ENCODE measurements around the gene ANAPC10.

DNA sequence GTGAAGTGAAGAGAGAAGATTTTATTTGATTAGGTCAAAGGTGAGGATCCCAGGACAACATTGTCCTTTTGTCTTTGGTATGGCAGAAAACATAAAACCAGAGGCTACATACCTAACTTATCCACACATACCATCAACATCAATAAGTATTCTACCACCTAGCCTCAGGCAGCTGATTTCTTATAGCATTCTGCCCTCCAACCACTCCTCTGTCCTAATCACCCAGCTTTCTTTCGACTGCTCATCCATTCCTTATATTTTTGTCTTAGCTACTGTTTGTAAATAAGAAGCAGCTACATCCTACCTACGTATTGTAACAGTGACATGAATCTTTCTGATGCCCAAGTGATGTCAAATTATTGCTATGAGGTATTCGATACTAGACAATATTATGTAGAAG is 129.4 kb downstream of the ANAPC10 start:
- TF ChIP-seq, protein P1, sequence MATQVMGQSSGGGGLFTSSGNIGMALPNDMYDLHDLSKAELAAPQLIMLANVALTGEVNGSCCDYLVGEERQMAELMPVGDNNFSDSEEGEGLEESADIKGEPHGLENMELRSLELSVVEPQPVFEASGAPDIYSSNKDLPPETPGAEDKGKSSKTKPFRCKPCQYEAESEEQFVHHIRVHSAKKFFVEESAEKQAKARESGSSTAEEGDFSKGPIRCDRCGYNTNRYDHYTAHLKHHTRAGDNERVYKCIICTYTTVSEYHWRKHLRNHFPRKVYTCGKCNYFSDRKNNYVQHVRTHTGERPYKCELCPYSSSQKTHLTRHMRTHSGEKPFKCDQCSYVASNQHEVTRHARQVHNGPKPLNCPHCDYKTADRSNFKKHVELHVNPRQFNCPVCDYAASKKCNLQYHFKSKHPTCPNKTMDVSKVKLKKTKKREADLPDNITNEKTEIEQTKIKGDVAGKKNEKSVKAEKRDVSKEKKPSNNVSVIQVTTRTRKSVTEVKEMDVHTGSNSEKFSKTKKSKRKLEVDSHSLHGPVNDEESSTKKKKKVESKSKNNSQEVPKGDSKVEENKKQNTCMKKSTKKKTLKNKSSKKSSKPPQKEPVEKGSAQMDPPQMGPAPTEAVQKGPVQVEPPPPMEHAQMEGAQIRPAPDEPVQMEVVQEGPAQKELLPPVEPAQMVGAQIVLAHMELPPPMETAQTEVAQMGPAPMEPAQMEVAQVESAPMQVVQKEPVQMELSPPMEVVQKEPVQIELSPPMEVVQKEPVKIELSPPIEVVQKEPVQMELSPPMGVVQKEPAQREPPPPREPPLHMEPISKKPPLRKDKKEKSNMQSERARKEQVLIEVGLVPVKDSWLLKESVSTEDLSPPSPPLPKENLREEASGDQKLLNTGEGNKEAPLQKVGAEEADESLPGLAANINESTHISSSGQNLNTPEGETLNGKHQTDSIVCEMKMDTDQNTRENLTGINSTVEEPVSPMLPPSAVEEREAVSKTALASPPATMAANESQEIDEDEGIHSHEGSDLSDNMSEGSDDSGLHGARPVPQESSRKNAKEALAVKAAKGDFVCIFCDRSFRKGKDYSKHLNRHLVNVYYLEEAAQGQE (IDR thresholded peaks at IDR 0.05; ENCODE audit: low read depth) = no peak
- TF ChIP-seq, protein P2, sequence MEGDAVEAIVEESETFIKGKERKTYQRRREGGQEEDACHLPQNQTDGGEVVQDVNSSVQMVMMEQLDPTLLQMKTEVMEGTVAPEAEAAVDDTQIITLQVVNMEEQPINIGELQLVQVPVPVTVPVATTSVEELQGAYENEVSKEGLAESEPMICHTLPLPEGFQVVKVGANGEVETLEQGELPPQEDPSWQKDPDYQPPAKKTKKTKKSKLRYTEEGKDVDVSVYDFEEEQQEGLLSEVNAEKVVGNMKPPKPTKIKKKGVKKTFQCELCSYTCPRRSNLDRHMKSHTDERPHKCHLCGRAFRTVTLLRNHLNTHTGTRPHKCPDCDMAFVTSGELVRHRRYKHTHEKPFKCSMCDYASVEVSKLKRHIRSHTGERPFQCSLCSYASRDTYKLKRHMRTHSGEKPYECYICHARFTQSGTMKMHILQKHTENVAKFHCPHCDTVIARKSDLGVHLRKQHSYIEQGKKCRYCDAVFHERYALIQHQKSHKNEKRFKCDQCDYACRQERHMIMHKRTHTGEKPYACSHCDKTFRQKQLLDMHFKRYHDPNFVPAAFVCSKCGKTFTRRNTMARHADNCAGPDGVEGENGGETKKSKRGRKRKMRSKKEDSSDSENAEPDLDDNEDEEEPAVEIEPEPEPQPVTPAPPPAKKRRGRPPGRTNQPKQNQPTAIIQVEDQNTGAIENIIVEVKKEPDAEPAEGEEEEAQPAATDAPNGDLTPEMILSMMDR (IDR thresholded peaks at IDR 0.05 in 2 of 3, conservative IDR thresholded peaks at IDR 0.05 in 1 of 3; ENCODE audit: borderline replicate concordance in 1 of 3, insufficient read depth in 1 of 3, low read depth in 2 of 3, low read length in 2 of 3) = no peak
- TF ChIP-seq TCF7L2 (IDR thresholded peaks at IDR 0.05; ENCODE audit: borderline replicate concordance, extremely low read depth, insufficient read depth, insufficient read length) (no peak), EZH2 (IDR thresholded peaks at IDR 0.05) (no peak)

Data from HCT116 (cell line).